ENCODE results near the gene ENOPH1. TPM values are rescaled to one million over a fixed set of nuclear protein-coding genes. Genes with fewer than 3 reads are reported as not detected.

The ENOPH1 gene
- total and polyA plus RNA-seq, 2 donors (not counting 1 experiment from before 2014, with no cell fraction given), result 17.1 to 43.6 TPM

DNA sequence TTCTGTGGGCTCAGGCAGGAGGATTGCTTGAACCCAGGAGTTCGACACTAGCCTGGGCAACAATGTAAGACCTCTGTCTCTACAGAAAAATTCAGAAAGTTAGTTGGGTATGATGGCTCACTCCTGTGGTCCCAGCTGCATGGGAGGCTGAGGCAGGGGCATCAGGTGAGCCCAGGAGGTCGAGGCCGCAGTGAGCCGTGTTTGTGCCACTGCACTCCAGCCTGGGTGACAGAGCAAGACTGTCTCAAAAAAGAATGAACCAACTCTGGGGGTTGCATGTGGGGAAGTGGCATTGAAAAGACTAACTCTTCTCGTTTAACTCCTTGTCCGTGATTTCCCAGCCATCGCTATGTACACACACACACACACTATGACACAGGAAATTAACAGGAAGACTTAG, 26.9 kb downstream of the ENOPH1 start:
- Histone ChIP-seq H3K27ac (ENCODE audit: insufficient read depth, low read length) (no peak overlapping the region), H3K9me3 (ENCODE audit: control insufficient read depth, insufficient read depth, low read depth, low read length) (no peaks in the 10 kb centered on the region), H4K20me1 (ENCODE audit: control insufficient read depth, extremely low read depth, insufficient read depth, low read length) (no peaks in the 10 kb centered on the region), H3K4me2 (ENCODE audit: extremely low read depth, insufficient read depth, low read length) (no peak overlapping the region), H3K4me3 (replicated peaks in 1 of 4; ENCODE audit: control extremely low read depth in 1 of 4, insufficient read depth in 1 of 4, low read depth in 3 of 4, low read length in 4 of 4) (no peak overlapping the region), H3K79me2 (ENCODE audit: control insufficient read depth, insufficient read depth, low read length) (no peaks in the 10 kb centered on the region), H3K27me3 (ENCODE audit: control insufficient read depth, insufficient read depth, low read length) (no peaks in the 10 kb centered on the region), H3K36me3 (ENCODE audit: control insufficient read depth, insufficient read depth, low read length) (peaks cover 4% of the 10 kb centered on the region), H3K4me1 (ENCODE audit: control insufficient read depth, extremely low read depth, insufficient read depth, low read length) (no peaks in the 10 kb centered on the region), H2AFZ (ENCODE audit: low read length) (no peak overlapping the region), H3K9ac (ENCODE audit: insufficient read depth, low read length) (no peak overlapping the region)
- DNase-seq (ENCODE audit: low read depth in 2 of 2), result no peak
- TF ChIP-seq EZH2 (IDR thresholded peaks at IDR 0.05; ENCODE audit: low read length, missing control alignments), result no peak
- TF ChIP-seq, protein P1, sequence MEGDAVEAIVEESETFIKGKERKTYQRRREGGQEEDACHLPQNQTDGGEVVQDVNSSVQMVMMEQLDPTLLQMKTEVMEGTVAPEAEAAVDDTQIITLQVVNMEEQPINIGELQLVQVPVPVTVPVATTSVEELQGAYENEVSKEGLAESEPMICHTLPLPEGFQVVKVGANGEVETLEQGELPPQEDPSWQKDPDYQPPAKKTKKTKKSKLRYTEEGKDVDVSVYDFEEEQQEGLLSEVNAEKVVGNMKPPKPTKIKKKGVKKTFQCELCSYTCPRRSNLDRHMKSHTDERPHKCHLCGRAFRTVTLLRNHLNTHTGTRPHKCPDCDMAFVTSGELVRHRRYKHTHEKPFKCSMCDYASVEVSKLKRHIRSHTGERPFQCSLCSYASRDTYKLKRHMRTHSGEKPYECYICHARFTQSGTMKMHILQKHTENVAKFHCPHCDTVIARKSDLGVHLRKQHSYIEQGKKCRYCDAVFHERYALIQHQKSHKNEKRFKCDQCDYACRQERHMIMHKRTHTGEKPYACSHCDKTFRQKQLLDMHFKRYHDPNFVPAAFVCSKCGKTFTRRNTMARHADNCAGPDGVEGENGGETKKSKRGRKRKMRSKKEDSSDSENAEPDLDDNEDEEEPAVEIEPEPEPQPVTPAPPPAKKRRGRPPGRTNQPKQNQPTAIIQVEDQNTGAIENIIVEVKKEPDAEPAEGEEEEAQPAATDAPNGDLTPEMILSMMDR (conservative IDR thresholded peaks at IDR 0.05 in 1 of 2, IDR thresholded peaks at IDR 0.05 in 1 of 2; ENCODE audit: low read depth in 1 of 2, low read length in 2 of 2), result no peak

DNA sequence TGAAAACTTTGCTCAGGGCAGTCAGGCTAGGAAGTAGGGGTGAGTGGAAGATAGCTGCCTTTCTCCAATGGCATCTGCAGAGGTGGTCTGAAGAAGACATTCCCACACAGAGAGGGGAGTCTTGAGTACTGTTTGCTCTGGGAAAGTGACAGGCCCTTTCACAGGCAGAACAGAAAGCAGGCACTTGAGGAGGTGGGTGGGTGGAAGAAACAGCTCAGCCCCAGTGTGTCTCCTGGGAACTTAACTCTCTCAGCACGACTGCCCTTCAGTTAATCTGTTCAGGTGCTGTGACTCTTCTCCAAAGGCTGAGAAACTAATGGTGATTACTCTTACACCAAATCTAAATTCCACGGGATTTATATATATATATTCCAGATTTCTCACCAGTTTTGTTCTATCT, 28.3 kb downstream of the ENOPH1 start:
- Histone ChIP-seq H3K9ac (ENCODE audit: insufficient read depth, low read length) (no peak overlapping the region), H3K4me2 (ENCODE audit: extremely low read depth, insufficient read depth, low read length) (no peak overlapping the region), H3K4me3 (replicated peaks in 1 of 4; ENCODE audit: control extremely low read depth in 1 of 4, insufficient read depth in 1 of 4, low read depth in 3 of 4, low read length in 4 of 4) (no peak overlapping the region), H3K79me2 (ENCODE audit: control insufficient read depth, insufficient read depth, low read length) (no peaks in the 10 kb centered on the region), H3K27ac (ENCODE audit: insufficient read depth, low read length) (no peak overlapping the region), H3K9me3 (ENCODE audit: control insufficient read depth, insufficient read depth, low read depth, low read length) (no peaks in the 10 kb centered on the region), H3K4me1 (ENCODE audit: control insufficient read depth, extremely low read depth, insufficient read depth, low read length) (peaks cover 2% of the 10 kb centered on the region), H3K27me3 (ENCODE audit: control insufficient read depth, insufficient read depth, low read length) (no peaks in the 10 kb centered on the region), H4K20me1 (ENCODE audit: control insufficient read depth, extremely low read depth, insufficient read depth, low read length) (no peaks in the 10 kb centered on the region), H3K36me3 (ENCODE audit: control insufficient read depth, insufficient read depth, low read length) (peaks cover 4% of the 10 kb centered on the region), H2AFZ (ENCODE audit: low read length) (no peak overlapping the region)
- no peak for TF ChIP-seq EZH2 (IDR thresholded peaks at IDR 0.05; ENCODE audit: low read length, missing control alignments)
- TF ChIP-seq, protein P1 (conservative IDR thresholded peaks at IDR 0.05 in 1 of 2, IDR thresholded peaks at IDR 0.05 in 1 of 2; ENCODE audit: low read depth in 1 of 2, low read length in 2 of 2), result no peak
- DNase-seq (ENCODE audit: low read depth in 2 of 2), result no peak

DNA sequence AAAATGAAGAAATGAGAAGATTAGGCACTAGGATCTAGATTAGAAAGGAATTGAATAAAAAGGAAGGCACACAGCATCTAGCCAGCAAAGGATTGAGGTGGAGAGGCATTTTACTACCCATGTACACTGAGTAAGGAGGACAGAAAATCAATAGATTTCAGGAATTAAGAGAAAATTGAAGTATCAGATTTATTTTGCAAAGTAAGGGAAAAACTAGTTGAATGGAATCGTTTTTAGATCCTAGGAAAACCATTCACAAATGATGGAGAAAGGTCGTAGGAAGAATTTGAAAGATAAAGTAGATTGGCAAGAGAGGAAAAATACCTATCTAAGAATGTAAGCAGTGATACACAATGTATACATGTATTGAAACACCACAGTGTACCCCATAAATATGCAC, 31.3 kb downstream of the ENOPH1 start:
- no peaks in the 10 kb centered on the region for H3K79me2 ChIP-seq (ENCODE audit: control insufficient read depth, insufficient read depth, low read length)
- H3K9me3 ChIP-seq (ENCODE audit: control insufficient read depth, insufficient read depth, low read depth, low read length), result no peaks in the 10 kb centered on the region
- no peak overlapping the region for H3K9ac ChIP-seq (ENCODE audit: insufficient read depth, low read length)
- no peak overlapping the region for H3K27ac ChIP-seq (ENCODE audit: insufficient read depth, low read length)
- H4K20me1 ChIP-seq (ENCODE audit: control insufficient read depth, extremely low read depth, insufficient read depth, low read length), result no peaks in the 10 kb centered on the region
- H2AFZ ChIP-seq (ENCODE audit: low read length), result no peak overlapping the region
- H3K4me3 ChIP-seq (replicated peaks in 1 of 4; ENCODE audit: control extremely low read depth in 1 of 4, insufficient read depth in 1 of 4, low read depth in 3 of 4, low read length in 4 of 4), result no peak overlapping the region
- peaks cover 2% of the 10 kb centered on the region for H3K4me1 ChIP-seq (ENCODE audit: control insufficient read depth, extremely low read depth, insufficient read depth, low read length)
- H3K4me2 ChIP-seq (ENCODE audit: extremely low read depth, insufficient read depth, low read length), result no peak overlapping the region
- H3K27me3 ChIP-seq (ENCODE audit: control insufficient read depth, insufficient read depth, low read length), result no peaks in the 10 kb centered on the region
- no peak for DNase-seq (ENCODE audit: low read depth in 2 of 2)
- H3K36me3 ChIP-seq (ENCODE audit: control insufficient read depth, insufficient read depth, low read length), result peaks cover 4% of the 10 kb centered on the region
- TF ChIP-seq, protein P1 (conservative IDR thresholded peaks at IDR 0.05 in 1 of 2, IDR thresholded peaks at IDR 0.05 in 1 of 2; ENCODE audit: low read depth in 1 of 2, low read length in 2 of 2), result no peak
- TF ChIP-seq EZH2 (IDR thresholded peaks at IDR 0.05; ENCODE audit: low read length, missing control alignments), result no peak

Data from fibroblast of lung (primary cell).